Subcutaneous adipose tissue (tissue), 4 donors: ENCODE results near the gene CCDC174. TPM values are rescaled to one million over a fixed set of nuclear protein-coding genes. Genes with fewer than 3 reads are reported as not detected.

Experiments used
- total RNA-seq, 4 donors: library from RNA; depleted of rRNA; stranded (reverse); fragments of >200 nt; gene quantifications; one replicate each; pipeline ENCODE4 v1.1.0, GENCODE V29; 2016
- TF ChIP-seq, protein P1 (sequence below): fragments of 450-650 bp; IDR thresholded peaks from one replicate; pipeline ENCODE4 v1.5.1; 2016; ENCODE audit warnings: low read depth, mild to moderate bottlenecking, control low read depth, antibody characterized with exemption, moderate library complexity

CCDC174 gene
- 10 to 100 TPM; 16.0 to 36.1 (median 18.9) TPM for total RNA-seq

DNA sequence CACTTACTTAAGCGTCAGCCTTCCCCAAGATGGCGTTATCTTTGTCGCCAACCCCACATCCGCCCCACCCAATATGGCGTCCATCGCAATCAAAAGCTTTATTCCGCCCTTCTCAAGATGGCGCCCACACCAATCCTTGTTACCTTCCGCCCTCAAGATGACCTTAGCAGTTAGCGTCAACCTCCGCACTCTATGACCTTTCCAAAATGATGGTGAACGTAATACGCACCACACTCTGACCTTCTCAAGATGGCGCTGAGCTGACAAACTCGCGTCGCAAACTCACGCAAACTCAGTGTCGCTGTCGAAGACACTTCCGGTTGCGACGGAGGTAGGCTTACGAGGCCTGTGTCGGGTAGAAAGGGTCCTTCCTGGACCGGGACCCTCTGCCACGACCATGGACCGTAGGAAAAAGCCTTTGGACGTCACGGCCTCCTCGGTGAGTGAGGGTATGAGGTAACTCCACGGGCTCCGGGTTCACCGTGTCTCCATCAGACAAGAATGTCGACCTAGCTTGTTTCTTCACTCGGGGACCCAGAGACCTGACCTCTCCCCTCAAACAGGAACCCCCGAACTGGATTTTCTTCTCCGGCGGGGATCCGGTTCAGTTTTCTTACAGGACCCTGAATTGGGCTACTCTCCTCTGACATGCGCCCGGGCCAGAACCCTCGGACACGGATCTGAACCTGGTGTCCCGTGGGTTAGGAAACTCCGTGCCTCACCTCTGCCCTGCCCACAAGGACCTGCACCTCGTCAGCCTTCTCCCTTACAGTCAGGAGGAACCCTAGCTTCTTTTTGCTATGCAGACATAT lies at the start of gene CCDC174:
Gene CCDC174, plus strand, starts transcription at position 323 of the 812 bp plus-strand sequence. Its CDS starts 75 bp downstream, at position 398.
- TF ChIP-seq, protein P1, sequence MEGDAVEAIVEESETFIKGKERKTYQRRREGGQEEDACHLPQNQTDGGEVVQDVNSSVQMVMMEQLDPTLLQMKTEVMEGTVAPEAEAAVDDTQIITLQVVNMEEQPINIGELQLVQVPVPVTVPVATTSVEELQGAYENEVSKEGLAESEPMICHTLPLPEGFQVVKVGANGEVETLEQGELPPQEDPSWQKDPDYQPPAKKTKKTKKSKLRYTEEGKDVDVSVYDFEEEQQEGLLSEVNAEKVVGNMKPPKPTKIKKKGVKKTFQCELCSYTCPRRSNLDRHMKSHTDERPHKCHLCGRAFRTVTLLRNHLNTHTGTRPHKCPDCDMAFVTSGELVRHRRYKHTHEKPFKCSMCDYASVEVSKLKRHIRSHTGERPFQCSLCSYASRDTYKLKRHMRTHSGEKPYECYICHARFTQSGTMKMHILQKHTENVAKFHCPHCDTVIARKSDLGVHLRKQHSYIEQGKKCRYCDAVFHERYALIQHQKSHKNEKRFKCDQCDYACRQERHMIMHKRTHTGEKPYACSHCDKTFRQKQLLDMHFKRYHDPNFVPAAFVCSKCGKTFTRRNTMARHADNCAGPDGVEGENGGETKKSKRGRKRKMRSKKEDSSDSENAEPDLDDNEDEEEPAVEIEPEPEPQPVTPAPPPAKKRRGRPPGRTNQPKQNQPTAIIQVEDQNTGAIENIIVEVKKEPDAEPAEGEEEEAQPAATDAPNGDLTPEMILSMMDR: no peak

DNA sequence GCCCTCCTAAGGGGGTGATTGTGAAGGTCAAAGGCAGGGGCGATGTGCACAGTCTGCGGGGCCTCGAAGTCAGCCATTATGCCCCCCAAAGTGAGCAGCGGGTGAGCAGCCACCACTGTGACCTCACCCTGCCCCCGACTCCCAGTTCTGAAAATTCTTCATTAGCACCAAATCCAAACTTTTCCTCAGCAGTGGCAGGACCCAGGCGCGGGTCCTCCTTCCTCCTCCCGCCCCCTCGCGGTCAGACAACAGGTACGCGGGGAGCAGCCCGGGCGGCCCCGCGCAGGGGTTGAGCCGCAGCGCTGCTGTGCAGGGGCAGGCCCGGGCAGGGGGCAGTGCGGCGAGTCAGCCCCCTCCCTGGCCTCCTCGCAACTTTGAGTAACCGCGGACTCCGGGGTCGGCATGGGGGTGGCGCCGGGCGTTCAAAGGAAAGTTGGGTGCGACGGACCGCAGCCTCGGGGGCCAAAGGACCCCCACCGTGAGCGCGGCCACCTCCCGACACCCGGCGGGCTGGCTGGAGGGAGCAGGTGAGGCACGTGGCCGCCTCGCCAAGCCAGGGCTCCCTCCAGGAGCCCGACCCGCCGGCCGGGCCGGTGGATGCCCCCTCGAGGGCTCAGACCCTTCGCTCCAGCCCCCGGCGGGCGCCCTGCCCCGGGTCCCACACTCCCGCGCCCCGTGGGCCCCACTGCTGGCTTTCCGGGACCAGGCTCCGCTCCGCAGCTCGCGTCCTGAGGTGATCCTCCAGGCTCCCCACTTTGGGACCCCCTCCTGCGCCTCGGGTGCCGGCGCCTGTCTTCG lies 49.4 kb upstream of the CCDC174 start:
- TF ChIP-seq, protein P1: no peak

DNA sequence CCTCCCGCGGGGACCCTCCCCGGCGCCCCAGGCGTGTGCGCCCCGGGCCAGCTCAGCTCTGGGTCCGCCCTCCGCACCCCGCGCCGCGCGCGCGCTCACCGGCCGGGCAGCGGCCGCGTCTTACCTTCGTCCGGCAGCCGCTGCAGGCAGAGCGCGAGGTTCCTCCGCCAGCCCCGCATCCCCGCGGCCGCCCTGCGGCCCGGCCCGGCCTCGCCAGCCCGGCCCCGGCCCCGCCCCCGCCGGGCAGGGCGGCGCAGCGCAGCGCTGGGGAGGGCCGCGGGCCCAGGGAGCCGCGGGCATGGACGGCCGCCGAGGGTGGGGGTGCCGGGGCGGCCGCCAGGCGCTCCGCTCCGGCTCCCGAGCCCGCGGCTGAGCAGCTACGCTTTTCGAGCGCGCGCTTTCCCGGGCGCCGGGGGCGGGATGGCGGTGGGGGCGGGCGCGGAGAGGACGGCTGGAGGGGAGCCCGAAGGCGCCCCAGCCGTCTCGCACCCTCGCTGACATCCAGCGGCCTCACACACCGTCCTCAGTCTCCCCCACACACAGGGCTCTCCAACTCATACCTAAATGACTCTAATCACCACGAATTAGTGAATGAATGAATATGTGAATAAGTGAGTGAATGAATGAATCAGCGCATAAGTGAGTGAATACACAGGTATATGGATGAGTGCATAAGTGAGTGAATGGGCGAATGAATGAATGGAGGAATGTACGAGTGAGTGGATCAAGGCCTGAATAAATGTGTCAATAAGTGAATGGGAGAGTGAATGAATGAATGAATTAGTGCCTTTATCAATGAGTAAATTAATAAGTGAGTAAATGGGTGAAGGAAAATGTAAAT lies 48.5 kb upstream of the CCDC174 start:
- TF ChIP-seq, protein P1: no peak

DNA sequence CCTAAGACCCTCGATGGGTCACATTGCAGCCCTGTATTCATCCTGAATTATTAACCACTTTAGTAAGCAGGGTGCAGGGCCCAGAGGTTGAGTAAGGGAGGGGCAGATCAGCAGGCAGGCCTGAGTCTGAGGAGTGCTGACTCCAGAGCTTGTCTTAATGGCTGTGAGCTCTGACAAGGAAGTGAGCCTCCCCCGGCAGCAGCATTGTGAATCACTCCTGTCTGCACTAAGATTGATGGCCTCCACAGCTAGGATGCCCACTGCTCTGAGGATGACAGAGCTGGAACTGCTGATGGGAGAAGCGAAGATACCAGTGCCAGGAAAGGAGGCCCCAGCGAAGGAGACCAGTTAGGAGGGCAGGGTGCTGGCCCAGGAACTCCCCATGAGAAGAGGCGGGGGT lies 46.5 kb upstream of the CCDC174 start:
- TF ChIP-seq, protein P1: no peak

DNA sequence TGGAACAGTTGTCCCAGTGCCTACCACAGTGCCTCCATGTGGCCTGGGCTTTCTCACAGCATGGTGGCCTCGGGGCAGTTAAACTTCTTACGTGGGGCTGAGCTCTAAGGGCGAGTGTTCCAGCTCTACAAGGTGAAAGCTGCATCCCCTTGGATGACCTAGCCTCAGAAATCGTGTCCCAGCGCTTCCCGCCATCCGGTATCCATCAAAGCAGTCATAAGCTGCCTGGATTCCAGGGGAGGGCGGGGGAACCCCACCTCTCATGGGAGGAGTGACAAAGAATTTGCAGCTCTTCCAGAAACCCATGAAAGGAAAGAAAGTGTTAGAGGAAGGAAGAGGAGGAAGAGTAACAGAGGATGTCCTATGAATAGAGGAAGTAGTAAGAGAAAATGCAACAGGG lies 45.8 kb upstream of the CCDC174 start:
- TF ChIP-seq, protein P1: no peak

DNA sequence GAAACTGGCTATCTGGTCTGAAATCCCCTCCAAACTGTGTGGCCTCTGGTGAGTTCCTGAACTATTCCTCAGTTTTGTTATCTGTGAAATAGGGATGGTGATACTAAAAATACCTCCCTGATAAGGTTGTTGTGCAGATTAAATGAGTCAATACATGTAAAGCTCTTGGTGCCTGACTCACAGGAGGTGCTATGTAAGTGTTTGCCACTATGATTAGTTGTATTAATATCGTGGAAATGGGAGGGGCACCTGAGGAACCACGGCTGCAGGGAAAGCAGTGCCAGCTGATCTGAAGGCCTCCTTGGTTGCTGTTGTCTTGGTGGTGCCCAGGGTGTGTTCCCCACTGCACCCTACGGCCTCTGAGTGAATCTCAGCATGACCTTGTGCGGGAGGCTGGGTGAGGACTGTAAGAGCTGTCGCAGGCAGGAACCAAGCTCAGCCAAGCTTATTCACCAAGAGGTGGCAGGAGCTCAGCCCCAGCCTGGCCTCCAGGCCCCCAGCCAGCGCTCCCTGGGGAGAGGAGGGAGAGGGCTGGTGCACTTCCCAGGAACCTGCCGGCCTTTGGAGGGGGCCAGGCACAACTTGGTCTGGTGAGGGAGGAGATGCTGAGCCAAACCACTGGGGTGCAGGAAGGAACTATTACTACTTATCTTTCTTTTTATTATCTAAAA lies 44.8 kb upstream of the CCDC174 start:
- TF ChIP-seq, protein P1: no peak
